AG10803 (cell line): ENCODE measurements around the gene SLC6A18.

Experiments used
- DNase-seq: peaks from one replicate; pipeline ENCODE4 v3.0.0; 2010; ENCODE audit warnings: low read depth
- H3K4me3 ChIP-seq: 2 replicates; pipeline ENCODE4 v1.5.1; 2011; ENCODE audit warnings: mild to moderate bottlenecking, low read length, control low read depth
- TF ChIP-seq, protein P1 (sequence below): conservative IDR thresholded peaks from 2 replicates; pipeline ENCODE4 v1.5.1; 2011; ENCODE audit warnings: mild to moderate bottlenecking, low read length, control low read depth, inconsistent platforms

The SLC6A18 gene

DNA sequence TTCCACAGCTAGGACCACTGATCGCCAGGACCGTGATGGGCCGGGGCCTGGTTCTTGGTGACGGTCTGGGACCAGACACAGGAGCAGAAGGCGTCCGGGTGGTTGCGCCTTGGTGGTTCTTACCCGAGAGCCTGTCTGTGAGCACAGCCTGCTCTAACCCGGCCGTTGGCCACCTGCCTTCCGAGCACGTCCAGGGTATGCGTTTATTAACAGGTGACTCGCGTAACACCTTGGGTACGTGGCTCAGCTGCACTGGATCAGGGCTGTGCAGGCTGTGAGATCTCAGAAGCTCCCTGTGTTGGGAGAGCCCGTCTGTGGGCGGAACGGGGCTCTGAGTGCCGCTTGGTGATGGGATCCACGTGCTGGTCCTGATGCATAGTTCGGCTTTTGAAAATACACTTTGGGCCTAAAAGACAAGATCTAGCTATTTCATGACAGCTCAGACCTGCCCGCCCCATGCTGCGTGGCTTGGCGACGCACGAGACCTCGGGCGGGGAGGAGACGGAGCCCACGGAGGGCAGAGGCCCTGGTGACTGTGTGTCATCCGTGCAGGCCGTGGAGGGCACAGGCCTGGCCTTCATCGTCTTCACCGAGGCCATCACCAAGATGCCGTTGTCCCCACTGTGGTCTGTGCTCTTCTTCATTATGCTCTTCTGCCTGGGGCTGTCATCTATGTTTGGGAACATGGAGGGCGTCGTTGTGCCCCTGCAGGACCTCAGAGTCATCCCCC lies 6.7 kb upstream of the SLC6A18 start:
- H3K4me3 ChIP-seq: no peak overlapping the region
- no peak for DNase-seq
- TF ChIP-seq, protein P1, sequence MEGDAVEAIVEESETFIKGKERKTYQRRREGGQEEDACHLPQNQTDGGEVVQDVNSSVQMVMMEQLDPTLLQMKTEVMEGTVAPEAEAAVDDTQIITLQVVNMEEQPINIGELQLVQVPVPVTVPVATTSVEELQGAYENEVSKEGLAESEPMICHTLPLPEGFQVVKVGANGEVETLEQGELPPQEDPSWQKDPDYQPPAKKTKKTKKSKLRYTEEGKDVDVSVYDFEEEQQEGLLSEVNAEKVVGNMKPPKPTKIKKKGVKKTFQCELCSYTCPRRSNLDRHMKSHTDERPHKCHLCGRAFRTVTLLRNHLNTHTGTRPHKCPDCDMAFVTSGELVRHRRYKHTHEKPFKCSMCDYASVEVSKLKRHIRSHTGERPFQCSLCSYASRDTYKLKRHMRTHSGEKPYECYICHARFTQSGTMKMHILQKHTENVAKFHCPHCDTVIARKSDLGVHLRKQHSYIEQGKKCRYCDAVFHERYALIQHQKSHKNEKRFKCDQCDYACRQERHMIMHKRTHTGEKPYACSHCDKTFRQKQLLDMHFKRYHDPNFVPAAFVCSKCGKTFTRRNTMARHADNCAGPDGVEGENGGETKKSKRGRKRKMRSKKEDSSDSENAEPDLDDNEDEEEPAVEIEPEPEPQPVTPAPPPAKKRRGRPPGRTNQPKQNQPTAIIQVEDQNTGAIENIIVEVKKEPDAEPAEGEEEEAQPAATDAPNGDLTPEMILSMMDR: no peak

DNA sequence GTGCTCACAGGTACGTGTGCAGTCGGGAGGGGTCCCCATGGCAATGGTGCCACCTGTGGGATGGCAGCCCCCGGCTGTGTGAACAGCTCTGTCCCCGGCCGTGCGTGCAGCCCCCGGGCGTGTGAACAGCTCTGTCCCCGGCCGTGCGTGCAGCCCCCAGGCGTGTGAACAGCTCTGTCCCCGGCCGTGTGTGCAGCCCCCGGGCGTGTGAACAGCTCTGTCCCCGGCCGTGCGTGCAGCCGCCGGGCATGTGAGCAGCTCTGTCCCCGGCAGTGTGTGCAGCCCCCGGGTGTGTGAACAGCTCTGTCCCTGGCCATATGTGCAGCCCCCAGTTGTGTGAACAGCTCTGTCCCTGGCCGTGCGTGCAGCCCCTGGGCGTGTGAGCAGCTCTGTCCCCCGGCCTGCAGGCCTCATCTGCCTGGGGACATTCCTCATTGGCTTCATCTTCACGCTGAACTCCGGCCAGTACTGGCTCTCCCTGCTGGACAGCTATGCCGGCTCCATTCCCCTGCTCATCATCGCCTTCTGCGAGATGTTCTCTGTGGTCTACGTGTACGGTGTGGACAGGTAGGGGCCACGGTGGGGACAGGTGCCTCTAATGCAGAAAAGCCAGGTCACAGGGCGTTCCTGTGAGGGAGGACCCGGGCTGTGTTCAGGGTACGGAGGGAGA lies 5.9 kb upstream of the SLC6A18 start:
- no peak overlapping the region for H3K4me3 ChIP-seq
- DNase-seq: no peak
- TF ChIP-seq, protein P1: no peak

DNA sequence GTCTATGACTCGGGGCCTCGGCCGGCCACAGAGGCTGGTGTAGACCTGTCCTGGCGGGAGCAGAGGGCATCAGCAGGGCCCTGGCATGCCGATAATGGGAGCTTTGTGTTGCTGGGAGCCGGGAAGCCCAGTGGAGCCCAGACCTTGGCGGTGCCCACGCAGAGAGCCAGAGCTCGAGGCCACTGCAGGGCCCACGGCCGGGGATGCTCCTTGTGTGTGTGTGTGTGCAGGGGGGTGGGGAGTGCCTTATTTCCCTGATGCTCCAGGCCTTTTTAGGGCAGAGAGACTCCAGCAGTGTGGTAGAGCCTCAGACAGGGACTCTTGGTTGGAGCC lies 5.4 kb upstream of the SLC6A18 start:
- no peak overlapping the region for H3K4me3 ChIP-seq
- no peak for DNase-seq
- TF ChIP-seq, protein P1: no peak

DNA sequence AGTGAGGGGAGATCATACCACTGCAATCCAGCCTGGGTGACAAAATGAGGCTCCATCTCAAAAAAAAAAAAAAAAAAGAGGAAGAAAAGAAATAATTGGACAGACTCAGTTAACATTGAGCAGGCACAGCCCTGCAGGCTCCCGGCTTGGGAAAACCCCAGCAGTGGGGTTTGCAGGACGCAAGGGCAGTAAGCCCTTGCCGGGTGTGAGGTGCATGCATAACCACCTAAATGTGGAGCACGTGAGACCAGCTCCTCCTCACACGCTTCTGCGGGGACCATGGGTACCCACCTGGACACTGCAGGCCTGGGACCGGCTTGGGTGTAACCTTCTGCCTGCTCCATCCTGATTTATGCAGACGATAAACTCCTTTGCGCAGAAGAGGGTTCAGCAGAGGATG lies 4.8 kb upstream of the SLC6A18 start:
- DNase-seq: no peak
- TF ChIP-seq, protein P1: no peak
- no peak overlapping the region for H3K4me3 ChIP-seq

DNA sequence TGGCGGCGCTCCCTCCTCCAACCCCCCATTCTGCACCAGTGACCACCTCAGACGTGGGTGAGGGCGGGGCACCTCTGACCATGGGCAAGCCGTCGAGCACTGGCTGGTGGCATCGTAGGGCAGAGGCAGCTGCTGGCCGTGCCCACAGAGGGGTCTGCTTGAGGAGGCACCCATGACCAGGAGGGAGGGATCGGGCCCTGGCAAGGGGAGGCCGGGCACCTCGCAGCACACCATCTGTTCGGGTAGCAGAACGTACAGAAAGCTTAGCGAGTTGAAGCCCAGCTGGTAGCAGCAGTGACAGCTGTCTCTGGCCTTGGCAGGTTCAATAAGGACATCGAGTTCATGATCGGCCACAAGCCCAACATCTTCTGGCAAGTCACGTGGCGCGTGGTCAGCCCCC lies 4.3 kb upstream of the SLC6A18 start:
- no peak for DNase-seq
- no peak overlapping the region for H3K4me3 ChIP-seq
- TF ChIP-seq, protein P1: no peak

DNA sequence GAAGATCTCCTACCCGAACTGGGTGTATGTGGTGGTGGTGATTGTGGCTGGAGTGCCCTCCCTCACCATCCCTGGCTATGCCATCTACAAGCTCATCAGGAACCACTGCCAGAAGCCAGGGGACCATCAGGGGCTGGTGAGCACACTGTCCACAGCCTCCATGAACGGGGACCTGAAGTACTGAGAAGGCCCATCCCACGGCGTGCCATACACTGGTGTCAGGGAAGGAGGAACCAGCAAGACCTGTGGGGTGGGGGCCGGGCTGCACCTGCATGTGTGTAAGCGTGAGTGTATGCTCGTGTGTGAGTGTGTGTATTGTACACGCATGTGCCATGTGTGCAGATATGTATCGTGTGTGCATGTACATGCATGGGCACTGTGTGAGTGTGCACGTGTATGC lies 3.5 kb upstream of the SLC6A18 start:
- no peak for DNase-seq
- TF ChIP-seq, protein P1: no peak
- H3K4me3 ChIP-seq: no peak overlapping the region

DNA sequence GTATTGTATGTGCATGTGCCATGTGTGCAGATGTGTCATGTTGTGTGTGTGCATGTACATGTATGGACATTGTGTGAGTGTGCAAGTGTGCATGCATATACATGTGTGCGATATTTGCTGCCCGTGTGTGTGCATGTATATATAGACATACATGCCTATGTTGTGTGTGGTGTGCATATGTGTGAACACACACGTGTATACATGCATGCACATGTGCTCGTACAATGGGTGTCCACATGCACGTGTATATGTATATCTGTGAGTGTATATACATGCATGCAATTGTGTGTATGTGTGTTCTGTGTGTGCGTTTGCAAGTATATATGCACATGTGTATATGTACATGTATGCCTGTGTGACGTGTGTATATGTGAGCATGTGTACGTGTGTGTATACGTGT lies 3.0 kb upstream of the SLC6A18 start:
- DNase-seq: no peak
- TF ChIP-seq, protein P1: no peak
- H3K4me3 ChIP-seq: no peak overlapping the region
